AG04450 (cell line): Measurements from ENCODE around the gene CNGB1. TPM values are rescaled to one million over a fixed set of nuclear protein-coding genes. Genes with fewer than 3 reads are reported as not detected.
"Not testable (repeated sequence)": the region's sequence is repeated elsewhere in the genome, so short reads cannot be mapped to it uniquely, and the experiment has no call there.

Experiments
- CTCF ChIA-PET: fragments of 300-600, 350-600 bp; formaldehyde crosslinking; extraction: SDS; loops from one replicate; lab custom pipeline; 2022; ENCODE audit warnings: antibody characterized with exemption, inconsistent platforms; lab: Charles Lee
- POLR2A ChIA-PET: fragments of 350-600 bp; formaldehyde crosslinking; extraction: SDS; loops from one replicate; lab custom pipeline; 2021; ENCODE audit warnings: antibody characterized with exemption, inconsistent platforms; lab: Yijun Ruan, JAX
- DNase-seq: peaks from one replicate; pipeline ENCODE4 v3.0.0-alpha.2; 2011; ENCODE audit warnings: low read depth, low spot score
- H3K27ac ChIP-seq: one replicate; pipeline ENCODE4 v1.5.1; 2012; ENCODE audit warnings: low read depth, low read length, control low read depth
- H3K27me3 ChIP-seq: one replicate; pipeline ENCODE4 v1.6.0; 2012; ENCODE audit warnings: low read length; ENCODE audit not compliant: control insufficient read depth, insufficient read depth
- H3K4me3 ChIP-seq: 2 replicates; pipeline ENCODE4 v1.5.1; 2011; ENCODE audit warnings: mild to moderate bottlenecking, low read depth, low read length, control low read depth
- H3K9me3 ChIP-seq: 2 replicates; pipeline ENCODE4 v1.5.1; 2012; ENCODE audit warnings: low read length; ENCODE audit not compliant: control insufficient read depth, insufficient read depth
- CTCF ChIP-seq: IDR thresholded peaks from 2 replicates; pipeline ENCODE4 v1.5.1; 2011; ENCODE audit warnings: low read depth, low read length, control low read depth, inconsistent platforms
- polyA plus RNA-seq: library from polyadenylated mRNA; depleted of rRNA; stranded (reverse); fragments of >200 nt; gene quantifications from 2 replicates; pipeline ENCODE4 v1.2.3, GENCODE V29; 2011

CNGB1 gene
- polyA plus RNA-seq, 1 experiment = not detected

- no peak for TF ChIP-seq CTCF
- CTCF ChIA-PET = interaction anchor here (0.6 to 1.2 kb wide), 2 partner anchors 80 to 389 kb away, joined by 5 read pairs; no protein-coding TSS in a partner anchor
- Histone ChIP-seq H3K4me3 (no peak overlapping the region), H3K27ac (no peak overlapping the region), H3K9me3 (no peaks in the 10 kb centered on the region), H3K27me3 (peaks cover 12% of the 10 kb centered on the region)
- POLR2A ChIA-PET = no interaction called here
- no peak for DNase-seq
Measured at GRCh38 chr16:57979006-57979585, 8.2 kb upstream of the CNGB1 start.

- POLR2A ChIA-PET, H3K9me3 ChIP-seq, DNase-seq, H3K27ac ChIP-seq, H3K4me3 ChIP-seq: not testable (repeated sequence)
- peaks cover 11% of the 10 kb centered on the region for H3K27me3 ChIP-seq
- CTCF ChIA-PET = interaction anchor here (0.6 kb wide), 1 partner anchor 220 kb away, joined by 4 read pairs; no protein-coding TSS in a partner anchor
Measured at GRCh38 chr16:57978070-57978465, 7.1 kb upstream of the CNGB1 start.

- TF ChIP-seq CTCF = no peak
- POLR2A ChIA-PET = no interaction called here
Measured at GRCh38 chr16:57977418-57978069, 6.6 kb upstream of the CNGB1 start.

GRCh38 chr16:57976331-57976796 lies 5.4 kb upstream of the CNGB1 start:
- CTCF ChIA-PET = no interaction called here
- POLR2A ChIA-PET = no interaction called here
- Histone ChIP-seq H3K9me3 (no peaks in the 10 kb centered on the region), H3K4me3 (no peak overlapping the region), H3K27me3 (peaks cover 21% of the 10 kb centered on the region), H3K27ac (no peak overlapping the region)
- TF ChIP-seq CTCF = no peak
- no peak for DNase-seq

More at GRCh38 chr16:57977418-57978069, 6.6 kb upstream of the CNGB1 start:
- Histone ChIP-seq H3K9me3 (no peaks in the 10 kb centered on the region), H3K27me3 (peaks cover 11% of the 10 kb centered on the region), H3K4me3 (no peak overlapping the region), H3K27ac (no peak overlapping the region)
- DNase-seq = no peak
- CTCF ChIA-PET = interaction anchor here (0.6 kb wide), 1 partner anchor 220 kb away, joined by 4 read pairs; no protein-coding TSS in a partner anchor

GRCh38 chr16:57972306-57972705 lies 1.4 kb upstream of the CNGB1 start:
- POLR2A ChIA-PET = no interaction called here
- no peak overlapping the region for H3K27ac ChIP-seq
- CTCF ChIA-PET = no interaction called here
- H3K4me3 ChIP-seq = no peak overlapping the region
- H3K27me3 ChIP-seq = peaks cover 27% of the 10 kb centered on the region
- no peaks in the 10 kb centered on the region for H3K9me3 ChIP-seq
- no peak for TF ChIP-seq CTCF
- DNase-seq = no peak
